H1 (cell line): Measurements from ENCODE around the gene UNC13D. TPM values are rescaled to one million over a fixed set of nuclear protein-coding genes. Genes with fewer than 3 reads are reported as not detected.

Experiments
- CTCF ChIA-PET: fragments of 300-600 bp; sonication (Branson Sonifier 250); formaldehyde crosslinking; loops from one replicate; lab custom pipeline; 2021; ENCODE audit not compliant: partially characterized antibody; lab: Charles Lee
- POLR2A ChIA-PET: fragments of 300-600 bp; sonication (Branson Sonifier 250); formaldehyde crosslinking; loops from one replicate; lab custom pipeline; 2021; ENCODE audit warnings: inconsistent platforms; ENCODE audit not compliant: partially characterized antibody; lab: Charles Lee
- DNase-seq, 2 experiments: peaks; one replicate each; pipeline versions ENCODE4 v3.0.0 to v3.0.0-alpha.2; 2010 to 2022; ENCODE audit warnings: low spot score in 2 of 2, low read depth in 1 of 2, mixed read lengths in 1 of 2
- FAIRE-seq: peaks from 2 replicates; lab custom pipeline; 2011; peaks lifted over from hg19 to GRCh38; lab: Jason Lieb, UNC
- H2AFZ ChIP-seq: 2 replicates; pipeline ENCODE4 v1.8.1; 2012; ENCODE audit warnings: low read length, inconsistent platforms
- H2AK5ac ChIP-seq: 2 replicates; pipeline ENCODE4 v1.6.1; 2013; ENCODE audit warnings: low read depth, low read length
- H2BK120ac ChIP-seq: replicated peaks from 2 replicates; pipeline ENCODE3; 2013; ENCODE audit warnings: low read depth, low read length, inconsistent platforms
- H2BK12ac ChIP-seq: 2 replicates; pipeline ENCODE4 v1.6.1; 2013; ENCODE audit warnings: low read depth, low read length
- H2BK15ac ChIP-seq: 2 replicates; pipeline ENCODE4 v1.6.1; 2013; ENCODE audit warnings: low read length
- H2BK20ac ChIP-seq: 2 replicates; pipeline ENCODE4 v1.6.1; 2013; ENCODE audit warnings: low read length
- H2BK5ac ChIP-seq: 2 replicates; pipeline ENCODE4 v1.6.1; 2013; ENCODE audit warnings: low read depth, low read length
- H3K14ac ChIP-seq: 2 replicates; pipeline ENCODE4 v1.6.1; 2013; ENCODE audit warnings: inconsistent platforms; ENCODE audit not compliant: insufficient read length
- H3K18ac ChIP-seq: 2 replicates; pipeline ENCODE4 v1.6.1; 2013; ENCODE audit warnings: low read length; ENCODE audit errors: extremely low read depth
- H3K23ac ChIP-seq: 2 replicates; pipeline ENCODE4 v1.6.1; 2013; ENCODE audit warnings: inconsistent platforms; ENCODE audit not compliant: insufficient read length
- H3K23me2 ChIP-seq: 2 replicates; pipeline ENCODE4 v1.6.1; 2013; ENCODE audit warnings: low read depth, low read length
- H3K27ac ChIP-seq: 2 replicates; pipeline ENCODE4 v1.6.1; 2011; ENCODE audit warnings: low read depth, low read length, inconsistent platforms
- H3K27me3 ChIP-seq, 4 experiments: replicated peaks in 1 of 4; 1 replicate in 1 of 4; 2 replicates in 3 of 4; pipeline versions ENCODE4 v1.6.1 to v1.8.1; 2011 to 2013; ENCODE audit warnings: low read length in 3 of 4, mild to moderate bottlenecking in 3 of 4, inconsistent platforms in 2 of 4, mixed read lengths in 2 of 4, moderate library complexity in 1 of 4; ENCODE audit not compliant: control insufficient read depth in 3 of 4, insufficient read depth in 3 of 4; ENCODE audit errors: extremely low read depth in 1 of 4
- H3K36me3 ChIP-seq, 4 experiments: 2 replicates each; pipeline versions ENCODE4 v1.6.1 to v1.8.1; 2011 to 2013; ENCODE audit warnings: mild to moderate bottlenecking in 4 of 4, low read length in 3 of 4, moderate library complexity in 2 of 4, control low read depth in 1 of 4, inconsistent platforms in 1 of 4; ENCODE audit not compliant: insufficient read depth in 4 of 4, control insufficient read depth in 2 of 4
- H3K4ac ChIP-seq: replicated peaks from 2 replicates; pipeline ENCODE3; 2013; ENCODE audit warnings: low read length, low read depth, mixed read lengths, inconsistent platforms; ENCODE audit not compliant: insufficient read length
- H3K4me1 ChIP-seq, 4 experiments: replicated peaks in 1 of 4; 1 replicate in 1 of 4; 2 replicates in 3 of 4; pipeline versions ENCODE4 v1.6.1 to v1.8.1; 2011 to 2013; ENCODE audit warnings: low read length in 3 of 4, inconsistent platforms in 2 of 4, mixed read lengths in 1 of 4; ENCODE audit not compliant: insufficient read depth in 4 of 4, control insufficient read depth in 3 of 4
- H3K4me2 ChIP-seq, 2 experiments: 2 replicates each; pipeline versions ENCODE4 v1.6.1 to v1.8.1; 2011 to 2013; ENCODE audit warnings: low read depth in 2 of 2, low read length in 2 of 2, control low read depth in 1 of 2, inconsistent platforms in 1 of 2, mild to moderate bottlenecking in 1 of 2; ENCODE audit not compliant: insufficient read depth in 1 of 2
- H3K4me3 ChIP-seq, 4 experiments: fragments of 200-600, 300-600 bp in 1 of 4; sonication (generic), shearing (Covaris generic), sonication (Bioruptor Twin) in 1 of 4; 2 replicates each; pipeline versions ENCODE4 v1.5.1 to v1.8.1; 2011 to 2016; ENCODE audit warnings: low read length in 4 of 4, low read depth in 3 of 4, control low read depth in 2 of 4, inconsistent platforms in 2 of 4, mild to moderate bottlenecking in 2 of 4, mixed read lengths in 1 of 4, moderate library complexity in 1 of 4; ENCODE audit not compliant: insufficient read depth in 2 of 4; ENCODE audit errors: extremely low read depth in 1 of 4
- H3K56ac ChIP-seq: replicated peaks from 2 replicates; pipeline ENCODE3; 2013; ENCODE audit warnings: low read depth, mild to moderate bottlenecking, mixed read lengths, low read length, inconsistent platforms; ENCODE audit not compliant: insufficient read length
- H3K79me1 ChIP-seq: 2 replicates; pipeline ENCODE4 v1.6.1; 2013; ENCODE audit warnings: low read depth, low read length, control low read depth
- H3K79me2 ChIP-seq, 2 experiments: 2 replicates each; pipeline versions ENCODE4 v1.6.1 to v1.8.1; 2012 to 2013; ENCODE audit warnings: low read length in 2 of 2, mild to moderate bottlenecking in 2 of 2, inconsistent platforms in 1 of 2; ENCODE audit not compliant: insufficient read depth in 2 of 2, control insufficient read depth in 1 of 2
- H3K9ac ChIP-seq, 4 experiments: replicated peaks in 1 of 4; 1 replicate in 1 of 4; 2 replicates in 3 of 4; pipeline versions ENCODE4 v1.6.1 to v1.8.1; 2011 to 2013; ENCODE audit warnings: low read depth in 3 of 4, low read length in 3 of 4, control low read depth in 2 of 4, mild to moderate bottlenecking in 2 of 4, moderate library complexity in 2 of 4, inconsistent platforms in 1 of 4; ENCODE audit errors: extremely low read depth in 1 of 4
- H3K9me3 ChIP-seq, 2 experiments: 2 replicates each; pipeline versions ENCODE4 v1.6.1 to v1.8.1; 2012 to 2013; ENCODE audit warnings: mild to moderate bottlenecking in 2 of 2, moderate library complexity in 2 of 2, control low read depth in 1 of 2, inconsistent platforms in 1 of 2, low read depth in 1 of 2, low read length in 1 of 2, mixed read lengths in 1 of 2; ENCODE audit not compliant: insufficient read depth in 2 of 2
- H4K20me1 ChIP-seq, 2 experiments: replicated peaks in 1 of 2; 2 replicates each; pipeline versions ENCODE3 to v1.8.1; 2011 to 2013; ENCODE audit warnings: inconsistent platforms in 2 of 2, low read length in 2 of 2, mild to moderate bottlenecking in 1 of 2; ENCODE audit not compliant: insufficient read depth in 2 of 2, control insufficient read depth in 1 of 2
- H4K5ac ChIP-seq: 2 replicates; pipeline ENCODE4 v1.6.1; 2013; ENCODE audit warnings: low read length, low read depth, mixed read lengths, inconsistent platforms; ENCODE audit not compliant: insufficient read length
- H4K8ac ChIP-seq: 2 replicates; pipeline ENCODE4 v1.8.0; 2013; ENCODE audit warnings: mild to moderate bottlenecking, moderate library complexity, low read length, inconsistent platforms; ENCODE audit not compliant: insufficient read depth; ENCODE audit errors: extremely low read depth
- H4K91ac ChIP-seq: replicated peaks from 2 replicates; pipeline ENCODE3; 2013; ENCODE audit warnings: low read length, mixed read lengths, inconsistent platforms; ENCODE audit not compliant: insufficient read length
- CEBPB ChIP-seq: IDR thresholded peaks from 2 replicates; pipeline ENCODE4 v1.6.1; 2012; ENCODE audit warnings: low read depth, low read length
- CREB1 ChIP-seq: IDR thresholded peaks from 2 replicates; pipeline ENCODE4 v1.6.1; 2012; ENCODE audit warnings: inconsistent platforms
- JUND ChIP-seq: IDR thresholded peaks from 2 replicates; pipeline ENCODE4 v1.6.1; 2011; ENCODE audit warnings: mild to moderate bottlenecking, improper control_type of control experiment, low read length
- MAFK ChIP-seq: IDR thresholded peaks from 2 replicates; pipeline ENCODE4 v1.6.1; 2012; ENCODE audit warnings: low read depth, mild to moderate bottlenecking, improper control_type of control experiment, low read length
- POLR2AphosphoS5 ChIP-seq: IDR thresholded peaks from 2 replicates; pipeline ENCODE4 v1.6.1; 2011; ENCODE audit warnings: low read depth, low read length
- POU5F1 ChIP-seq: IDR thresholded peaks from 2 replicates; pipeline ENCODE4 v1.6.1; 2011; ENCODE audit warnings: low read depth, mild to moderate bottlenecking, low read length, moderate library complexity
- RAD21 ChIP-seq, 2 experiments: IDR thresholded peaks in 1 of 2; conservative IDR thresholded peaks in 1 of 2; 2 replicates each; pipeline ENCODE4 v1.6.1; 2011; ENCODE audit warnings: low read depth in 2 of 2, low read length in 2 of 2, improper control_type of control experiment in 1 of 2, inconsistent platforms in 1 of 2, mild to moderate bottlenecking in 1 of 2, moderate library complexity in 1 of 2
- RBBP5 ChIP-seq: IDR thresholded peaks from 2 replicates; pipeline ENCODE4 v1.7.1; 2012; ENCODE audit warnings: low read depth, mild to moderate bottlenecking, inconsistent platforms, low read length, moderate library complexity, borderline replicate concordance
- RNF2 ChIP-seq: fragments of 200-900, 300-1000 bp; sonication (generic); IDR thresholded peaks from 2 replicates; pipeline ENCODE4 v1.7.1; 2016; ENCODE audit warnings: borderline replicate concordance, low read depth, mild to moderate bottlenecking, antibody characterized with exemption, low read length; ENCODE audit not compliant: poor library complexity, severe bottlenecking; ENCODE audit errors: missing control alignments
- SAP30 ChIP-seq: fragments of 300-600 bp; sonication (generic); IDR thresholded peaks from 2 replicates; pipeline ENCODE4 v1.7.1; 2012; ENCODE audit warnings: low read length, moderate library complexity, mild to moderate bottlenecking, inconsistent platforms; ENCODE audit not compliant: insufficient read depth, insufficient replicate concordance
- TAF1 ChIP-seq: IDR thresholded peaks from 2 replicates; pipeline ENCODE4 v1.6.1; 2011; ENCODE audit warnings: mild to moderate bottlenecking, low read depth, low read length
- TBP ChIP-seq: IDR thresholded peaks from 2 replicates; pipeline ENCODE4 v1.6.1; 2011; ENCODE audit warnings: low read depth, low read length, improper control_type of control experiment
- WGBS, 2 experiments: shearing (Covaris generic) in 1 of 2; methylation state at CpG; one replicate each; pipeline versions ENCODE4 v1.1.6 to v1.1.7; 2013 to 2015; ENCODE audit warnings: low lambda C conversion rate in 2 of 2, mixed read lengths in 2 of 2, inconsistent platforms in 1 of 2, low coverage in 1 of 2, missing lambda C conversion rate in 1 of 2; ENCODE audit not compliant: insufficient replicate concordance in 2 of 2, insufficient coverage in 1 of 2, insufficient read length in 1 of 2; ENCODE audit errors: extremely low coverage in 1 of 2, missing lambda C conversion rate in 1 of 2; 5-methylcytosine and 5-hydroxymethylcytosine counted together
- polyA plus RNA-seq, 7 experiments: library from polyadenylated mRNA; depleted of rRNA in 3 of 7; stranded (reverse) in 5 of 7; unstranded in 2 of 7; fragments of >200 nt in 5 of 7; fragments of 200-250 nt in 2 of 7; gene quantifications; 1 replicate in 5 of 7; 2 replicates in 1 of 7; 4 replicates in 1 of 7; pipeline versions ENCODE4 v1.2.1 to v1.2.3, GENCODE V29; 2011 to 2013; ENCODE audit warnings: missing spikeins in 2 of 7, mixed read lengths in 2 of 7
- total RNA-seq: library from RNA; stranded (reverse); fragmentation: NEBNext Ultra II Directional; extraction: Animal tissue kit (Norgen Biotek cat#: 25700); gene quantifications from 2 replicates; pipeline ENCODE4 v1.2.1, GENCODE V29; 2021
- TF ChIP-seq, protein P1 (sequence below): IDR thresholded peaks from 2 replicates; pipeline ENCODE4 v1.6.1; 2012; ENCODE audit warnings: inconsistent platforms

The UNC13D gene
- total and polyA plus RNA-seq, 2 of the 8 experiments (the other 6 are each of a cell fraction or from before 2014, with no cell fraction given) = 3.6 to 8.4 TPM

DNA sequence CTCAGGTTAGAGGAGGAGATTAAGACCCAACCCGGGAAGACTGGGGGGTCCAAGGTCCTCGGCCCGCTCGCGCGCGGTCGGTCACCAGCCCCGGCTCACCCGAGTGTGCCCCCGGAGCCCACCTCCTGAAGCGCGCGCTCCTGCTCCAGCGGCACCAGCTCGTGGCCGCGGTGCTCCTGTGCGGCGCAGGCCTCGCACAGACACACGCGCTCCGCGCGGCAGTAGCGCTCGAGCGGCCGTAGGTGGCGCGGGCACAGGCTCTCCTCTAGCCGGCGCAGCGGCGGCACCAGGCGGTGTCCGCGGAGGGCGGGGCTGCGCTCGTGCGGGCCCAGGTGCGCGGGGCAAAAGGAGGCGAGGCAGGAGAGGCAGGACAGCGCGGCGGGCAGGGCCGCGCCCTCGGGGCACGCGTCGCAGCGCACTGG lies 33.6 kb upstream of the UNC13D start:
- no peak overlapping the region for H4K91ac ChIP-seq
- H2BK12ac ChIP-seq = peak overlapping the region; percentile 20; the same call in 1 of the 2 replicates
- H3K9me3 ChIP-seq = no peaks in the 10 kb centered on the region
- H3K4me3 ChIP-seq = peak overlapping the region; percentile 40 to 72 (median 66)
- WGBS, 2 experiments = 1% methylated on average over 47 of the region's 56 CpGs; no CpG with 5 or more reads in 1 of the 2 experiments
- ChIA-PET POLR2A (interaction anchor here (1.0 to 12.1 kb wide), 13 partner anchors 11 to 113 kb away, joined by 3 to 143 read pairs (median 5); partner anchors contain the start of genes TRIM65, UNC13D and WBP2), CTCF (interaction anchor here (0.6 to 11.3 kb wide), 14 partner anchors 11 to 202 kb away, joined by 3 to 157 read pairs (median 4); partner anchors contain the start of gene TRIM65)
- no peak overlapping the region for H2BK15ac ChIP-seq
- H4K5ac ChIP-seq = no peak overlapping the region
- peaks cover 0 to 3% of the 10 kb centered on the region in 2 experiments for H4K20me1 ChIP-seq
- no peak overlapping the region for H3K23ac ChIP-seq
- H3K4ac ChIP-seq = no peak overlapping the region
- H3K14ac ChIP-seq = no peak overlapping the region
- H2BK5ac ChIP-seq = no peak overlapping the region
- no peak overlapping the region for H3K27ac ChIP-seq
- DNase-seq (peak in 1 of 2 experiments; percentile 87), FAIRE-seq (no peak)
- no peak overlapping the region for H3K56ac ChIP-seq
- peaks cover 0 to 22% (median 12%) of the 10 kb centered on the region in 4 experiments; a peak in 6 of 7 replicates for H3K4me1 ChIP-seq
- peak overlapping the region; percentile 58 for H2AFZ ChIP-seq
- no peak overlapping the region for H2BK20ac ChIP-seq
- H3K9ac ChIP-seq = peak overlapping the region in 2 of 4 experiments; percentile 6 to 53; a peak in 3 of 7 replicates
- H3K36me3 ChIP-seq = no peaks in the 10 kb centered on the region
- H3K79me1 ChIP-seq = no peaks in the 10 kb centered on the region
- no peak overlapping the region for H2BK120ac ChIP-seq
- H3K23me2 ChIP-seq = peaks cover 15% of the 10 kb centered on the region; the same call in 1 of the 2 replicates
- H3K79me2 ChIP-seq = no peaks in the 10 kb centered on the region
- H3K18ac ChIP-seq = no peak overlapping the region; the same call in 1 of the 2 replicates
- peaks cover 10 to 31% (median 24%) of the 10 kb centered on the region in 4 experiments for H3K27me3 ChIP-seq
- H4K8ac ChIP-seq = peak overlapping the region; percentile 88
- no peak overlapping the region for H2AK5ac ChIP-seq
- peak overlapping the region; percentile 73 to 94 for H3K4me2 ChIP-seq
- peak; percentile 71; the same call in 1 of the 2 replicates for TF ChIP-seq RBBP5
- no peak for TF ChIP-seq CEBPB
- peak; percentile 47; the same call in 1 of the 2 replicates for TF ChIP-seq CREB1
- no peak for TF ChIP-seq MAFK
- TF ChIP-seq JUND = no peak
- TF ChIP-seq TAF1 = peak; percentile 51
- TF ChIP-seq SAP30 = no peak
- no peak for TF ChIP-seq POU5F1
- TF ChIP-seq POLR2AphosphoS5 = no peak
- TF ChIP-seq, protein P1, sequence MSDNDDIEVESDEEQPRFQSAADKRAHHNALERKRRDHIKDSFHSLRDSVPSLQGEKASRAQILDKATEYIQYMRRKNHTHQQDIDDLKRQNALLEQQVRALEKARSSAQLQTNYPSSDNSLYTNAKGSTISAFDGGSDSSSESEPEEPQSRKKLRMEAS = peak; percentile 93
- TF ChIP-seq RNF2 = peak; percentile 37
- no peak for TF ChIP-seq TBP
- peak; percentile 10 to 44; a peak in 1 of 4 replicates for TF ChIP-seq RAD21 (IDR thresholded peaks at IDR 0.05 in 1 of 2, conservative IDR thresholded peaks at IDR 0.05 in 1 of 2; ENCODE audit: low read depth in 2 of 2, low read length in 2 of 2)
